Measurements from ENCODE around the gene RIPK1. TPM values are rescaled to one million over a fixed set of nuclear protein-coding genes. Genes with fewer than 3 reads are reported as not detected.
A peak's percentile ranks its signal among the peaks of the same experiment; 100 is the strongest.

The RIPK1 gene
- total RNA-seq, 4 donors from 2014 or later = 38.5 to 48.7 (median 40.8) TPM

DNA sequence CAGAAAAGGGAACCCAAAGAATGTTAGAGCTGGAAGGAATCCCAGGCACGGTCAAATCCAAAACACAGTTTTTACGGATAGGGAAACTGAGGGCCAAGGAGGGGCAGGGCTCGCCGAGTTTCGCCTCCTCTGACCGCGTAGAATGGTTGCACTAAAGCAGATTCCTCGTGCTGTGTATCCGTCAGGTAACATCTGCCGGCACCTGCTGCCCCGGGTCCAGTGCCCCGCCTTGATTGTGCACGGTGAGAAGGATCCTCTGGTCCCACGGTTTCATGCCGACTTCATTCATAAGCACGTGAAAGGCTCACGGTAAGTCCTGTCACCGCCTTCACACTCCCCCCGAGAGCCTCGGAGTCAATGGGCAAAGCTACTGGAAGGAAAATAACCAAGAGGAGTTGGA is 71.9 kb downstream of the RIPK1 start:
- no peak for DNase-seq
- Histone ChIP-seq H3K27ac (peak overlapping the region in 1 of 4 donors; percentile 73), H3K27me3 (no peaks in the 10 kb centered on the region), H3K36me3 (peaks cover 0 to 45% (median 0%) of the 10 kb centered on the region in 3 donors), H3K4me1 (peaks cover 0 to 31% (median 4%) of the 10 kb centered on the region in 4 donors), H3K9me3 (no peaks in the 10 kb centered on the region), H3K4me3 (no peak overlapping the region)
- no peak for TF ChIP-seq POLR2A (IDR thresholded peaks at IDR 0.05)
- TF ChIP-seq, protein P1, sequence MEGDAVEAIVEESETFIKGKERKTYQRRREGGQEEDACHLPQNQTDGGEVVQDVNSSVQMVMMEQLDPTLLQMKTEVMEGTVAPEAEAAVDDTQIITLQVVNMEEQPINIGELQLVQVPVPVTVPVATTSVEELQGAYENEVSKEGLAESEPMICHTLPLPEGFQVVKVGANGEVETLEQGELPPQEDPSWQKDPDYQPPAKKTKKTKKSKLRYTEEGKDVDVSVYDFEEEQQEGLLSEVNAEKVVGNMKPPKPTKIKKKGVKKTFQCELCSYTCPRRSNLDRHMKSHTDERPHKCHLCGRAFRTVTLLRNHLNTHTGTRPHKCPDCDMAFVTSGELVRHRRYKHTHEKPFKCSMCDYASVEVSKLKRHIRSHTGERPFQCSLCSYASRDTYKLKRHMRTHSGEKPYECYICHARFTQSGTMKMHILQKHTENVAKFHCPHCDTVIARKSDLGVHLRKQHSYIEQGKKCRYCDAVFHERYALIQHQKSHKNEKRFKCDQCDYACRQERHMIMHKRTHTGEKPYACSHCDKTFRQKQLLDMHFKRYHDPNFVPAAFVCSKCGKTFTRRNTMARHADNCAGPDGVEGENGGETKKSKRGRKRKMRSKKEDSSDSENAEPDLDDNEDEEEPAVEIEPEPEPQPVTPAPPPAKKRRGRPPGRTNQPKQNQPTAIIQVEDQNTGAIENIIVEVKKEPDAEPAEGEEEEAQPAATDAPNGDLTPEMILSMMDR (IDR thresholded peaks at IDR 0.05) = no peak

DNA sequence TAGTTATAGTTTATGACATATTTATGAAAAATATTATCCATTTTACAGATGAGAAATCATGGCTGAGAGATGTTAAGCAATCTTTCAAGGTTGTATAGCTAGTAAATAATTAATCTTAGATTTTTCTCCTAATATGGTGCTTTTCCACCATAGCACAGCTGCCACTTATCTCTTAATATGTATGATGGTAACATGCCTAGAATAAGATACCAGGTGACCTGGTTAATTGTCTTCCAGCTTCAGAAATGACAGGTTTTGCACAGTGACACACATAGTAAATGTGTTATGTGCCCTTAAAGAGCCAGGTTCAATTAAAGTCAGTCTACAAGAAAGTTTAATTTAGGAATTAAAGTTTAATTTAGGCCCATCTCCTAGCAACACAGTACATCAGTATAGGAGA is 74.2 kb downstream of the RIPK1 start:
- Histone ChIP-seq H3K9me3 (no peaks in the 10 kb centered on the region), H3K4me3 (no peak overlapping the region), H3K4me1 (peaks cover 0 to 22% (median 4%) of the 10 kb centered on the region in 4 donors), H3K27me3 (no peaks in the 10 kb centered on the region), H3K27ac (no peak overlapping the region), H3K36me3 (peaks cover 0 to 38% (median 0%) of the 10 kb centered on the region in 3 donors)
- DNase-seq = no peak
- TF ChIP-seq, protein P1 (IDR thresholded peaks at IDR 0.05) = no peak
- no peak for TF ChIP-seq POLR2A (IDR thresholded peaks at IDR 0.05)

DNA sequence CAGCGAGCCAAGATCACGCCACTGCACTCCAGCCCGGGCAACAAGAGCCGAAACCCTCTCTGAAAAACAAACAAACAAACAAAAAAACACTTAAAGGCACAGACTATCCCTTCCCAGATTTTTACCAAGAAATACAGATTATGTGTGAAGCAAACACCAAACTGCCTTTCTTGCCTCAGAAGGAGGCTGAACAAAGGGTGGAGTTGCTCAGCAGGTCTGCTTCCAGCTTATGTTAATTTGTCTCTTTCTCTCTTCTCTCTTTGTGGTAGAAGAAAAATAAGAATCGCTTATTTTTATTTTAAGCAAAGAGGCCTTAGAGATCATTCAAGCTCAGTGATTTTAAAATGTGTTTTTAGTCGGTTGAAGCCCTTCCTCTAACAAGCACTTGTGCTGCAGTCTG is 74.9 kb downstream of the RIPK1 start:
- no peak overlapping the region for H3K4me3 ChIP-seq
- TF ChIP-seq, protein P1 (IDR thresholded peaks at IDR 0.05) = no peak
- no peak for TF ChIP-seq POLR2A (IDR thresholded peaks at IDR 0.05)
- peaks cover 0 to 18% (median 4%) of the 10 kb centered on the region in 4 donors for H3K4me1 ChIP-seq
- DNase-seq = no peak
- peaks cover 0 to 45% (median 0%) of the 10 kb centered on the region in 3 donors for H3K36me3 ChIP-seq
- H3K27me3 ChIP-seq = no peaks in the 10 kb centered on the region
- H3K9me3 ChIP-seq = no peaks in the 10 kb centered on the region
- H3K27ac ChIP-seq = no peak overlapping the region

DNA sequence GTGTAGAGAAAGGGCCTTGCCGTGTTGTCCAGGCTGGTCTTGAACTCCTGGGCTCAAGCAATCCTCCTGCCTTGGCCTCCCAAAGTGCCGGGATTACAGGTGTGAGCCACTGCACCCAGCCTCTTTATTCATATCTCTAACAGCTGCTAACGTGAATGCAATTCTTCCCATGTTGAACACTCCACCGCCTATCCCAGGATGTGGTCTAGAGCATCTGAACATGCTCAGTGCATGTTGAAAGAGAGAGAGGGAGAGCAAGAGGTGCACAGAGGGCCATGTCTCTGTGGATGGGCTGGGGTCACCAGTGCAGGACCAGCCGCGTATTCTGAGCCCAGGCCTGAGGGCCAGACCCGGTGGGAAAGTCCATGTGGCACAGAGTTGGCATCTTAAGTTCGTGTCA is 76.3 kb downstream of the RIPK1 start:
- no peak overlapping the region for H3K4me3 ChIP-seq
- H3K9me3 ChIP-seq = no peaks in the 10 kb centered on the region
- DNase-seq = no peak
- peaks cover 0 to 4% (median 0%) of the 10 kb centered on the region in 4 donors for H3K4me1 ChIP-seq
- TF ChIP-seq, protein P1 (IDR thresholded peaks at IDR 0.05) = no peak
- TF ChIP-seq POLR2A (IDR thresholded peaks at IDR 0.05) = no peak
- no peaks in the 10 kb centered on the region for H3K27me3 ChIP-seq
- H3K36me3 ChIP-seq = peaks cover 0 to 49% (median 0%) of the 10 kb centered on the region in 3 donors
- no peak overlapping the region for H3K27ac ChIP-seq

DNA sequence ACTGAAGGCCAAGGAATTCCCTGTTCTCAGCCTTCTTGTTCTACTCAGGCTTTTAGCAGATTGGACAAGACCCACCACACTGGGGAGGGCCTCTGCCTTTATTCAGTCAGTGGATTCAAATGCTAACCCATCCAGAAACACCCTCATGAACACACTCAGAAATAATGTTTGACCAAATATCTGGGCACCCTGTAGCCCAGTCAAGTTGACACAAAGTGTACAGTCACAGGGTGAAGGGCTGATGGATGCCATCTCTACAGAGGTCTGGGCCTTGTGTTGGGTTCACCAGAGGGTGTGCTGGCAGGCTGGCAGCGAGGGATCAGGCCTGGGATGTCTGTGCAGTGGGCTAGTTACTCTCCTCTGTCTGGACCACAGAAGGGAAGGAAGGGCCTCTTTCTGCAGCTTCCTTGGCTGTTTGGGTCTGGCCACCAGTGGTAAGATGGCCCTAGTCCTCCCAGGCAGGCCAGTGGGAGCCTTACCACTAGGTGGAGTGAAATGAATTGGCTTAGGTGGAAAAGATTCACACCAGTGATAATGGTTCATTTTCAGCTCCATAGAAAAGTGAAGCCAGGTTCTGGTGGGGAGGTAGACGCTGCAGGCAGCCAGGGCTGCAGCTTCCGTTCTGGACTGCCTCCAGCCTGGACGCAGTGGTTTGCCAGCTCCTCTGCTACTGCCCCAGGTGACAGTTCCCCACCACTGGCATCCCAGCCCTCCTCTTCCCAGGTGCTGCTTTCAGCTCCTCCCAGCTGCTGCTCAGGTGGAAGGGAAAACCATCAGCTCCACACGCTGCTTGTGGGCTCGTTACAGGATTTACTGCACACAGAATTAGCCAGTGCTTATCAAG is 79.8 kb downstream of the RIPK1 start:
- Histone ChIP-seq H3K36me3 (peaks cover 0 to 43% (median 0%) of the 10 kb centered on the region in 3 donors), H3K27ac (no peak overlapping the region), H3K9me3 (no peaks in the 10 kb centered on the region), H3K4me1 (no peaks in the 10 kb centered on the region), H3K4me3 (no peak overlapping the region), H3K27me3 (no peaks in the 10 kb centered on the region)
- TF ChIP-seq, protein P1 (IDR thresholded peaks at IDR 0.05) = no peak
- TF ChIP-seq POLR2A (IDR thresholded peaks at IDR 0.05) = no peak
- DNase-seq = no peak
